ENCODE data around the gene ATG16L1.
"Not testable (repeated sequence)": the region's sequence is repeated elsewhere in the genome, so short reads cannot be mapped to it uniquely, and the experiment has no call there.

ATG16L1 gene

DNA sequence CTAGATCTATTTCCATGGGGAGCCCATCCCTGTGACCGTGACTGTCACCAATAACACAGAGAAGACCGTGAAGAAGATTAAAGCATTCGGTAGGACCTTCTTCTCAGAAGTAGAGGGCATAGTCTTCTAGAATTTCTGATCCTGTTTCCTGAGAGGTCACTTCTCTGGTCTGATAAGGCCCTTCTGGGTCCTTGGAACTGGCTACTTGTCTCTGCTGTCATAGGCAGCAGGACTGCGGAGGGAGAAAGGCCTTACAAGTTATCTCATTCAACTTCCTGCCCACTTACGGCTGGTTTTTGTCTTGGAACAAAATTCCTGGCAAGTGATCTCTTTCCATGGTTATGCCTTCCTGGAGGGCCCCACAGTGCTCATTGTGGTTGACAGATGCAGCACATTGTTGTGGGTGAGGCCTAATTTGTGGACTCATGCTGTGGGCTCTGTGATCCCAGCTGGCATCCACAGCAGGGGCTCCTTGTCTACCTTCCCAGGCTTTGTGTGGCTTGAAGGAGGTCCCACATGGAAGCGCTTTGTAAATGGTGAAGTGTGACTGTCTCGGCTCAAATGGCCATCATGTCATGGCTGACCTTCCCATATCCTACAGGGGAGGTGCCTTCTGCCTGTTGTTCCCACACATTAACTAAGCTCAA, 78.1 kb downstream of the ATG16L1 start:
- DNase-seq: no peak

DNA sequence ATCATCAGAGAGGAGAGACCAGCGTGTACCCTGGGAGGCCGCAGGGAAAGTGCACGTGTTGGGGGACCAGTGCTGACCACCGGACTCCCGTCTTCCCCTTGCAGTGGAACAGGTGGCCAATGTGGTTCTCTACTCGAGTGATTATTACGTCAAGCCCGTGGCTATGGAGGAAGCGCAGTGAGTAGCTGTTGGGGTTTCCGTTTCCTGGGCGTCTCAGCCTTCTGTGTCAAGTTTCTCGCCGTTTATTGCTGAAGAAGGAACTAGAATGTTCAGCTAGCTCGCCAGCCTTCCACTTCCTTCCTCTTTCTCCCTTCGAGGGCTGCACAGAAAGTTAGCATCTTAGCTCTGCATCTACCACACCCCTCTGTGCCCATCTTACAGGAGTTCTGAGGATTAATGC, 80.1 kb downstream of the ATG16L1 start:
- peak in 31 of 58 donors; percentile 9 to 78 (median 32) for DNase-seq

DNA sequence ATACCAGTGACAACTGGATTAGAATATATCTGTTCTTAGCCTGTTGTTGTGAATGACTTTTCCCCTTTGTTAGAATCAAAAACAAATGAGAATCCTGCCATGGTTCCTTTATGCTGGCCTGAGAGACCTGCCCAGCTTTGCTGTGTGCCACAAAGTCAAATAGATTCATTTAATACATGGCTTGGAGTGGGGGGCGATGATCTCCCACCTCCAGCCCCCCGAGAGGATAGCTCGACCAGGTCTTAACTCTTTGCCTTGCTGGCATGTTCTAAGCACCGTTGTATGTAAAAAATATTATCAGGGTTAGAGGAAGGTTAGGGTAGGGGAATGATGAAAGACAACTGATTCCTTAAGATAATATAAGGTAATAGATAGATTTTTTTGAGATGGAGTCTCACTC, 80.7 kb downstream of the ATG16L1 start:
- no peak for DNase-seq

DNA sequence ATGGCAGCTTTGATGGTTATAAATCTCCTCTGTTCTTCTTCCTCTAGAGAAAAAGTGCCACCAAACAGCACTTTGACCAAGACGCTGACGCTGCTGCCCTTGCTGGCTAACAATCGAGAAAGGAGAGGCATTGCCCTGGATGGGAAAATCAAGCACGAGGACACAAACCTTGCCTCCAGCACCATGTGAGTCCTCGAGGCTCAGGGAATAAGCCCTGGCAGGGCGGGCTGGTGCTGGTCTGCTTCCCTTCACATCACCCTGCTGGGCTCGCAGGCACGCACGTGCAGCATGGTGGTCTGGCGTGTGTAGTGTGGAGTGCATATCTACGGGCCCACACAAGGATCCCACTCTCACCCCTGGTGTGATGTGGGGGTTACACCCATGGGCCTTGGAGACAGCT, 83.4 kb downstream of the ATG16L1 start:
- DNase-seq: no peak

DNA sequence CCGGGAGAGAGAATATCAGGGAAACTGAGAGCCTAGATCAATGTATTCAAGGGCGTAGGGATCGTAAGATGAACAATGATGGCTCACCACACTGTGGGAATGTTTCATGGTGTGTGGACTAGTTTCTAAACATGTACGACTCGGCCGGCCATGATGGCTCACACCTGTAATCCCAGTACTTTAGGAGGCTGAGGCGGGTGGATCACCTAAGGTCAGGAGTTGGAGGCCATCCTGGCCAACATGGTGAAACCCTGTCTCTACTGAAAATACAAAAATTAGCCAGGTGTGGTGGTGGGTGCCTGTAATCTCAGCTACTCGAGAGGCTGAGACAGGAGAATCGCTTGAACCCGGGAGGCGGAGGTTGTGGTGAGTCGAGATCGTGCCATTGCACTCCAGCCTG, 84.6 kb downstream of the ATG16L1 start:
- not testable (repeated sequence) for DNase-seq

DNA sequence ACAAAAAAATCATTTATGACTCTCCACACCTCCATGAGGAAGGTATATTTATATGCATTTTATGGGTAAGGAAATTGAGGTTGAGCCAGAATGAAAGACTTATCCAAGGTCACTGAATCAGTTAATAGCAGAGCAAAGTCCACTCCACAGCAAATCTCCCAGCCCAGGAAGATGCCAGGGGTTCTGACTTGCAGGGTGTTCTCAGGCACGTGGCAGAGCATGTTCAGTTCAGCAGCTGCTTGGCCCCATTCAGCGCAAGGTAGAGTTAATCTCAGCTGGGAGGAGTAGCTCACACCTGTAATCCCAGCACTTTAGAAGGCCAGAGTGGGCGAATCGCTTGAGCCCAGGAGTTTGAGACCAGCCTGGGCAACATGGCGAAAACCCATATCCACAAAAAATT, 85.1 kb downstream of the ATG16L1 start:
- DNase-seq: no peak

DNA sequence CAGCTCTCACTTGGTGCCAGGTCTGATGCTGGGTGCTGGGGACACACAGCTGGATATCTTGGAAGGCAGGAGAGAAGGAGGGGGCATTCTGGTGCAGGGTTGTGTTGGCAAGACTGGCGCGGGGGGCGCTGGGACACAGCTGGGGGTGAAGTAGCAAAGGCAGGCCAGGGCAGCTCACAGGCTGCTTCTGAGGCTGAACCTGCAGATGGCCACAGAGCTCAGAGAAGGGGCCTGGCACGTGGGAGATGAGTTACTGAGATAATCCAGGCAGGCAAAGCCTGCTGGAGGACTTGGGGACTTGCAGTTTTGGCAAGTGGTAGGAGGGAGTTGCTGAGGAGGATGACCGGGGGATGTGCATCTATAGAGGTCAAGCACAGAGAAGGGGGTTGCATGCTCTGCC, 86.6 kb downstream of the ATG16L1 start:
- no peak for DNase-seq

DNA sequence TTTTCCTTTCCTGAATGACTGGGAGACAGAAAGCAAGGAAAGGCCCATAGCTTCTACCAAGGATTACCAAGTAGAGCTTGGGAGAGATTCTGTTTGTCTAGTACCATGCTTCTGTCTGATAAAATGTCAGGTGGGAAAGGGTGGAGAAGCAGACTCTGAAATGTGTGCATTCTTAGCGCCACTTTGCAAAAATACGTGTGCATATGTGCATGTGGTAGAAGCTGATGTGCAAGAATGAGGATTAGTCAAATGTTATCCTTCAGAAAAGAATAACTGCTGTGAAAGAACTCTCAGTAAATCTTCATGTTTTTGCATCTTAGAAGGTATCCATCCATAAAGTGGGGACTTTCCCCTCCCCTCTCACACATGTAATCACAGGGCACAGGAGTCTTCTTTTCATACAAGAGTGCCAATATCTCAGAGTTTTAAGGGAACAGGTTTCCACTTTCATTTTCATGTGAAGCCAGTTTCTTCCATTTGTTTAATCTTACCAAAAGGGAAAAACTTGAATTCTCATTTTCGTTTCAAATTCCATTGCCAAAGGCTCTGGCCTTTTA, 87.4 kb downstream of the ATG16L1 start:
- no peak for DNase-seq

DNA sequence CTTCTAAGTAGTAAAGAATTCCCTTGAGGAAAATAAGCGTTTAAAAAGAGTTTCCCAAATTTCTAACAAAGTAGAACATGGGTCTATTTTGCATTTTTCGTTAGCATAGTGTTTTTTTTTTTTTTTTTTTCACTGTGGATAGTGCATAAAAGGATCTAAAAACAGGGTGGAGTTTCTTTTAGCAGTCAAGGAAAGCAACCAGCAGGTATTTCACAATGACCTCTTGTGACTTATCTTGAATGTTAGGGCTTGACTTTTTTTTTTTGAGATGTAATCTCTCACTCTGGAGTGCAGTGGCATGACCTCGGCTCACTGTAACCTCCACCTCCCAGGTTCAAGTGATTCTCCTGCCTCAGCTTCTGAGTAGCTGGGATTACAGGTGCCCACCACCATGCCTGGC, 88.0 kb downstream of the ATG16L1 start:
- DNase-seq: no peak

DNA sequence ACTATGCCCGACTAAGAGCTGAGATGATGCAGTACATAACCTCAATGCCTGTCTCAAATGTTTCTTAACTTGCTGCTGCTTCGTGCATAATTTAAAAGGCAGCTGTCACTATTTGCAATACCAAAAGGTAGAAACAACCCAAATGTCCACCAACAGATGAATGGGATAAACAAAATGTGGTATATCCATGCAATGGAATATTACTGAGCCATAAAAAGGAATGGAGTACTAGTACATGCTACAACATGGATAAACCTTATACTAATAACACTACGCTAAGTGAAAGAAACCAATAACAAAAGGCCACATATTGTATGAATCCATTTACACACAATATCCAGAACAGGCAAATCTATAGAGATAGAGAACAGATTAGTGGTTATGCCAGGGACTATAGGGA, 89.8 kb downstream of the ATG16L1 start:
- no peak for DNase-seq

DNA sequence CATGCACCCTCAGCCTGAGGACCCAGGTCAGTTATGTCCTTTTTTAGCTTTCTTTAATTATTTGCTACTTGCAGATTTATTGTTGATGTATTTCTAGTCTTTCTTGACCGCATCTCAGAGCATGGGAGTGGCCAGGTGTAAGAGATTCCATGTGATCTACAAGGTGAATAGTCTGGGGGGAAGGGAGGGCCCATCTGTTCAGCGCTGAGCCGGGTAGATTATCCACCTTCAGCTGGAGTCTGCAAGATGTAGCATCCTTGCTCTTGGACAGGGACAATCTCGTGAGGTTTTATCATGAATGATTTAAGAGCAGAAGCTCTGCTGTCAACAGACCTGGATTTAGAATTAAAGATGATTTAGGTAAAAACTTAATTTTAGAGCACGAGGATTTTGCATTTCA, 90.8 kb downstream of the ATG16L1 start:
- DNase-seq: no peak

DNA sequence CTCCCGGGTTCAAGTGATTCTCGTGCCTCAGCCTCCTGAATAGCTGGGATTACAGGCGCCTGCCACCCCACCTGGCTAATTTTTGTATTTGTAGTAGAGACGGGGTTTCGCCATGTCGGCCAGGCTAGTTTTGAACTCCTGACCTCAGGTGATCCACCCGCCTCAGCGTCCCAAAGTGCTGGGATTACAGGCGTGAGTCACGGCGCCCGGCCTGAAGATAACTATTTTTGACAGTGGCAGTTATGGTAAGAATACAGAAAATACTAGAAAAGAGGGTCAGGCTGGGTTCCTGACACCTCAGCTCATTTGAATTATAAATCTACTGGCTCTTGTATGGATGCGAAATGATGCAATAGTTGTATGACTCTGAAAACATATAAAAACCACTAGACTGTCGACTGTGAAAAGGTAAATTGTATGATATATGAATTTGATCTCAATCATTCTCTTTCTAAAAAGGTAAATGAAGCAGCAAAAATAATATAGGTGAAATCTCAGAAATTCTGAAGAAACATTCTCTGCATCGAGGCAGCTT, 91.8 kb downstream of the ATG16L1 start:
- no peak for DNase-seq
